HG03469 (cell line): Measurements from ENCODE around the gene TMEM200A.

Source experiments
- ATAC-seq: cut with Tn5 transposase; IDR thresholded peaks from one replicate; pipeline ENCODE4 v1.9.1; 2021; ENCODE audit warnings: mild to moderate bottlenecking, moderate library complexity, moderate number of reproducible peaks; ENCODE audit not compliant: unreplicated experiment

Gene TMEM200A

GRCh38 chr6:130423044-130423443, 57.2 kb downstream of the TMEM200A start:
- ATAC-seq: no peak

DNA sequence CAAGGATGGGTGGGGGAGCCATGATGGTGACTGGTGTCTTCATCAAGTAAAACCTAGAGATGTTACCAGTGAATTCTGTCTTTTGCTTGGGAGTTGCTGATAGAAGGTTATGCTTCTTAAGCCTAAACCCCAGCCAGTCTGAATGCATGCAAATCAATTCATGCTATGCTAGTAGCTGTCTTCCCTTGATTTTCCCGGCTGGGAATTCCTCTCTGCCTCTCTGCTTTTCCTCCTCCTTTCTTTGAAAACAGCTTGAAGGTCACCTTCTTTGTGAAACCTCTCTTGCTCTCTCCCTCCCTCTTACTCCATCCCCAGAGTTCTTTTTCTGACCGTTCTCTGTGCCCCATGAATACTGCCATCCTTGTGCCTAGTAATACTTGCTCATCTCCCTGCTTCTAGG, 58.9 kb downstream of the TMEM200A start:
- no peak for ATAC-seq

GRCh38 chr6:130425537-130425936, 59.7 kb downstream of the TMEM200A start:
- no peak for ATAC-seq

- ATAC-seq: no peak
Observed at GRCh38 chr6:130426066-130426721, 60.4 kb downstream of the TMEM200A start.

- ATAC-seq: no peak
Observed at GRCh38 chr6:130431346-130431852, 65.6 kb downstream of the TMEM200A start.

GRCh38 chr6:130432838-130433237, 67.0 kb downstream of the TMEM200A start:
- ATAC-seq: no peak

- ATAC-seq: no peak
Observed at GRCh38 chr6:130434174-130434873, 68.5 kb downstream of the TMEM200A start.

DNA sequence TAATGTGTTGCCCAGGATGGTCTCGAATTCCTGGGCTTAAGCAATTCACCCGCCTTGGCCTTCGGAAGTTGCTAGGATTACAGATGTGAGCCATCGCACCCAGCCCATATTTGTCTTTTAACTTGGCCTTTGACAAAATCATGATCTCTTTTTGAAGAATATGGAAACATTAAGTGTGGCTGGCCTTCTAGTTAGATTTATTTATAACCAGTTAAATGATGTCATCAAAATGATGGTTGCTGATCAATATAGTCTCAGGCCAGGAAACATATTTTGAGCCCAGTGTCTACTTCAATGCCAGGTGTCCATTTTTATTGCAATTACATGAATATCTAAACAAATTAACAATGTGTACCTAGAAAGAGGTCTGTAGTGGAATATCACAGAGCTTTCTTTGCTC, 69.4 kb downstream of the TMEM200A start:
- ATAC-seq: no peak

GRCh38 chr6:130437961-130438360, 72.1 kb downstream of the TMEM200A start:
- ATAC-seq: no peak

DNA sequence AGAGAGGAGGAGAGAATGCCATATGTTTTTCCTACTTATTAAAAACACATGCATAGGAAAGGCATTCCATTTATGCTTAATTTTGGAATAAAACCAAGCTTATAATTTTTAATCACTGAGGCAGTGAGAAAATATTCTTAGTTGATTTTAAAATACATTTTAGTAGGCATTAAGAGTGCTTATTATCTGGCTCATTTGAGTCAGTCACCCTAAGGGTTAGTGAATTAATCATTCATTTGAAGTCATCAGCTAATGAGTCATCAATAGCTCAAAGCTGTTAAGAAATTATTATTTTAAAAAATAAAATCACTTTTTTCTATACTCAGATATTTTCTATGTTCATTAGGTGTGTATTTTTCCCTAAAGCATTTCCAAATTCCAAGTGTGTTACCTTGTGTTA, 81.6 kb downstream of the TMEM200A start:
- no peak for ATAC-seq

DNA sequence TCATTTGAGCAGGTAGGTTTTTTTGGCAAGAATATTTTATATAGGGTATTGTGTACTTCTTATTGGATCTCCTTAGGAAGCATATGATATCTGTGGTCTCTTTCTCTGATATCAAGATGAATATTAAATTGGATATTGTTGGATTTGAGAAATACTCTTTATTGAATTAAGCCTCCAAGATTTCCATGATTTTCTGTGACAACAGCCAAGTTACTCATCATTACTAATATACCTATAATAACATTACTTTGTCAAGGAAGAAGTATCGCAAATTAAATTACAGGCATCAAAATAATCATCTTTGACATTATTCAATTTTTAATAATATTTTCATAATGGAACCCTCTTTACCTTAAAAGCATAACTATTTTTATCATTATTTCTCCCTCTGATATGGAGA, 86.5 kb downstream of the TMEM200A start:
- no peak for ATAC-seq

GRCh38 chr6:130453230-130453629, 87.4 kb downstream of the TMEM200A start:
- no peak for ATAC-seq

GRCh38 chr6:130457605-130458004, 91.8 kb downstream of the TMEM200A start:
- ATAC-seq: no peak

DNA sequence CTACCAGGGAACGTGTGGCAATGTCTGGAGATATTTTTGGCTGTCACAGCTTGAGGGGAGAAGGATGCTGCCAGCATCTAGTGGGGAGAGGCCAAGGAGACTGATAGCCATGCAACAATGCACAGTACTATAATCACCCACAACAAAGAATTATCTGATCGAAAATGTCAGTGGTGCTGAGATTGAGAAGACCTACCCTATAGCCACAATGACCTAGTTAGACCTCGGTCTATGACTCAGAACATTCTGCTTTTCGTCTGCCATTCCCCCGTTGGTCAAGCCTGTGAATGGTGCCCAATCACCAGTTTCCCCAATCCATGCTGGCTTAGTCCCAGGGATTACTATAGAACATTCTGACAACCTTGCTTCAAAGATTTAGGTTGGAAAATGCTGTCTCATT, 93.5 kb downstream of the TMEM200A start:
- no peak for ATAC-seq

DNA sequence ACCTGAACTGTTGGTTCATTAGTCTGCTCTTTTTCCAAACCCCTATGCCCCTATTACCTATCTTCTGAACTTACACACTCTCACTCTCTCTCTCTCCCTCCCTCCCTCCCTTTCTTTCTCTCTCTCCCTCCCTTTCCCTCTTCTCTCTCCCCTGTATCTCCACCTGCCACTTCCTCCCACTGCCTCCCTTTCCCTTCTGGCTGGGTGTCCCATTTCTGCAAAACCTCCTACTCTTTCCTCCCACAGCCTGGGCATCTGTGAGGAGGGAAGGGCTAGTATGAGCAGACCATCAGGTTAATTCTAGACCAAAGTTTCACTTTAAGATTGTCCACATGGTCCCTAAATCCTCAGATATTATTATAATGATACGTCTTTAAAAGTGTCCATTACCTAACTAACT, 95.1 kb downstream of the TMEM200A start:
- ATAC-seq: no peak

- ATAC-seq: no peak
Observed at GRCh38 chr6:130466052-130466747, 100.4 kb downstream of the TMEM200A start.

- ATAC-seq: no peak
Observed at GRCh38 chr6:130466748-130467061, 100.9 kb downstream of the TMEM200A start.

DNA sequence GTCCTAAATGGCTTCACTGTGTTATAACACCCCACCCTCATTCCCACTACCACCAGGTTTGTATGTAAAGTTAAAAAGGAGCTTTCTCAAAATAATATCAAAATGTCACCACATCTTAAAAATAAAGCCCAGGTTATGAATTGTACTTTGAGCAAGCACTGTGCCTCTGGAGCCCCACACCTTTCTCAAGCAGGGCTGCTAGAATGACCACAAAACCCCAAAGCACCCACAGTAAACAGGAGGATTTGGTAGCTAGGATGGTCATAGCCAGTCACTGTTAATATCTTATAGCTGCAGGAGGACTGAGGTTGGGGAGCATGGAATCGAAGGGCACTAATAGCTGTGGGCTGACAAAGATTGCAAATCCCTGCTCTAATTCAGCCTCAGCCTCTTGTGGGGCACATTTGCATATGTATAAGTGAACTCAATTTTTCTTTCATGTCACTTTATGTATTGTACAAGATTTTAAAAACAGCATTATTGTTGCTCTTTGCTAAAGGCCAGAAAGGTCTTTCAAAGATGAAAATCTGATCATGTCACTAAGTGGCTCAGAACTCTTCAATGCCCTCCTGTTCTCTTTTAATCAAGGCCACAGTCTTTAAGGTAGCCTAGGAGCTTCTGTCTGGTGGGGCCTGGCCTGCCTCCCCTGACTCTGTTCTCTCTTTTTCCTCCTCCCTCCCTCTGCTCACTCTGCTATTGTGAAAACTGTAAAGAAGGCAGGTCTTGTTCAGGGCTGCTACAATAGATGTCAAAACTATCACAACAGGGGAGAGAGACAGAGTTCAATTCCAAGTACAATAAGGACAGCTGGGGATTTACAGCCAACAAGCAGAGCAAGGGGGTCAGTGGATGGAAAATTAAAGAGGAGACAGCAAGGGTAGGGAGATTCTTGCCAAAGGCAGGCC, 101.6 kb downstream of the TMEM200A start:
- ATAC-seq: no peak

DNA sequence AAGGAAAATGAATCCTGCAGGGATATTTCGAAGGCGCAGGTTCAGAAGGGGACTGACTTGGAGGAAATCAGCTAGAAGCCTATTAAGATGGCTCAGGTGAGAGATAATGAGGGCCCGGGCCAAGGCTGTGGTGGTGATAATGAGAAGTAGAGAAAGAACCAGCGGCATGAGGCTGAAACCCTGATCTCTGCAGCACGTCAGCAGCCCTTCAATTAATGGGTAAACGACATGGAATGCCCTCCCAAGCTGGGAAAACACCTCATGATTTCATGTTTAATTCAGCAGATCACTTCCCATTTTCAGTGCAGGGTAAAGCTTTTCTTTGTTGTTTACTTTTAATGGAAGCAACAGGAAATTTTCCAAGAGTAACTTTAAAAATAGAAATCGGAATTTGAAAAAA, 104.9 kb downstream of the TMEM200A start:
- no peak for ATAC-seq

GRCh38 chr6:130473886-130474285, 108.1 kb downstream of the TMEM200A start:
- no peak for ATAC-seq
